ENCODE results near the gene ERGIC1.

GRCh38 chr5:172941067-172941516 is 107.0 kb downstream of the ERGIC1 start:
- TF ChIP-seq BCL6 (CRISPR knock-in tag; IDR thresholded peaks at IDR 0.05) (no peak), GTF2F1 (IDR thresholded peaks at IDR 0.05; ENCODE audit: low read length) (no peak), CTCF (CRISPR knock-in tag; IDR thresholded peaks at IDR 0.05) (no peak), ZNF670 (CRISPR knock-in tag; IDR thresholded peaks at IDR 0.05; ENCODE audit: borderline replicate concordance) (no peak), ZNF660 (CRISPR knock-in tag; IDR thresholded peaks at IDR 0.05; ENCODE audit: borderline replicate concordance, low read depth) (no peak), ZNF256 (CRISPR knock-in tag; conservative IDR thresholded peaks at IDR 0.05) (no peak), MXI1 (IDR thresholded peaks at IDR 0.05; ENCODE audit: borderline replicate concordance, low read depth, low read length) (no peak), ZSCAN29 (CRISPR knock-in tag; conservative IDR thresholded peaks at IDR 0.05) (no peak), PRDM15 (CRISPR knock-in tag; IDR thresholded peaks at IDR 0.05) (no peak), POLR2AphosphoS2 (IDR thresholded peaks at IDR 0.05; ENCODE audit: low read depth, low read length) (no peak), ZFP1 (CRISPR knock-in tag; IDR thresholded peaks at IDR 0.05) (no peak), ZNF33B (CRISPR knock-in tag; IDR thresholded peaks at IDR 0.05) (no peak)
- TF ChIP-seq, protein P1, sequence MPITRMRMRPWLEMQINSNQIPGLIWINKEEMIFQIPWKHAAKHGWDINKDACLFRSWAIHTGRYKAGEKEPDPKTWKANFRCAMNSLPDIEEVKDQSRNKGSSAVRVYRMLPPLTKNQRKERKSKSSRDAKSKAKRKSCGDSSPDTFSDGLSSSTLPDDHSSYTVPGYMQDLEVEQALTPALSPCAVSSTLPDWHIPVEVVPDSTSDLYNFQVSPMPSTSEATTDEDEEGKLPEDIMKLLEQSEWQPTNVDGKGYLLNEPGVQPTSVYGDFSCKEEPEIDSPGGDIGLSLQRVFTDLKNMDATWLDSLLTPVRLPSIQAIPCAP (CRISPR knock-in tag; IDR thresholded peaks at IDR 0.05; ENCODE audit: low read depth), result no peak
